Natural killer cell treated with Interleukin-12 subunit alpha and Interleukin-12 subunit beta and Interleukin-15 and Interleukin-18, amount 100 ng/mL, for 72 hours (primary cell): Measurements from ENCODE around the gene PRPSAP1. TPM values are rescaled to one million over a fixed set of nuclear protein-coding genes. Genes with fewer than 3 reads are reported as not detected.
A peak's percentile ranks its signal among the peaks of the same experiment; 100 is the strongest.

Experiments used
- ATAC-seq, 2 donors: fragments of 150-1000 bp; cut with Tn5 transposase in 1 of 2; sonication (Bioruptor Pico), chemical (Tn5 transposase) in 1 of 2; 2 replicates each; pipeline ENCODE4 v1.10.0; 2021
- DNase-seq: peaks from one replicate; pipeline ENCODE4 v3.0.0; 2022; ENCODE audit warnings: low spot score
- H3K27ac Mint-ChIP-seq, 2 donors: 1 replicate in 1 of 2; 2 replicates in 1 of 2; pipeline ENCODE4 v1.8.0; 2022; ENCODE audit warnings: mixed read lengths in 2 of 2, mild to moderate bottlenecking in 1 of 2, moderate library complexity in 1 of 2
- H3K27me3 Mint-ChIP-seq, 2 donors: 1 replicate in 1 of 2; 2 replicates in 1 of 2; pipeline ENCODE4 v1.8.0; 2022; ENCODE audit warnings: mixed read lengths in 2 of 2
- H3K36me3 Mint-ChIP-seq: one replicate; pipeline ENCODE4 v1.8.0; 2022; ENCODE audit warnings: mixed read lengths
- H3K4me1 Mint-ChIP-seq, 2 donors: 1 replicate in 1 of 2; 2 replicates in 1 of 2; pipeline ENCODE4 v1.8.0; 2022; ENCODE audit warnings: low read depth in 2 of 2, mixed read lengths in 2 of 2, mild to moderate bottlenecking in 1 of 2
- H3K4me3 Mint-ChIP-seq: one replicate; pipeline ENCODE4 v1.8.0; 2022; ENCODE audit warnings: mixed read lengths
- H3K9me3 Mint-ChIP-seq: 2 replicates; pipeline ENCODE4 v1.8.0; 2022; ENCODE audit warnings: mixed read lengths
- total RNA-seq, 2 donors: library from RNA; stranded (reverse); gene quantifications; one replicate each; pipeline ENCODE4 v1.2.3, GENCODE V29; 2022

Gene PRPSAP1
- total RNA-seq, 2 donors from 2014 or later = 45.0 to 57.4 TPM

GRCh38 chr17:76278268-76278908 lies 75.3 kb downstream of the PRPSAP1 start:
- Mint-ChIP-seq H3K9me3 (no peaks in the 10 kb centered on the region), H3K36me3 (no peaks in the 10 kb centered on the region), H3K4me1 (peaks cover 10 to 40% of the 10 kb centered on the region in 2 donors), H3K27me3 (no peaks in the 10 kb centered on the region), H3K4me3 (no peak overlapping the region), H3K27ac (peak overlapping the region in 1 of 2 donors; percentile 47)
- no peak for ATAC-seq
- DNase-seq = no peak

- Mint-ChIP-seq H3K27me3 (no peaks in the 10 kb centered on the region), H3K9me3 (no peaks in the 10 kb centered on the region), H3K4me1 (peaks cover 10 to 40% of the 10 kb centered on the region in 2 donors), H3K36me3 (no peaks in the 10 kb centered on the region), H3K4me3 (no peak overlapping the region), H3K27ac (peak overlapping the region; percentile 19 to 73)
- DNase-seq = no peak
- no peak for ATAC-seq
Observed at GRCh38 chr17:76277300-76278267, 76.1 kb downstream of the PRPSAP1 start.

GRCh38 chr17:76276461-76277299 lies 77.0 kb downstream of the PRPSAP1 start:
- no peaks in the 10 kb centered on the region for H3K36me3 Mint-ChIP-seq
- no peak overlapping the region for H3K4me3 Mint-ChIP-seq
- peak overlapping the region; percentile 19 to 73 for H3K27ac Mint-ChIP-seq
- H3K9me3 Mint-ChIP-seq = no peaks in the 10 kb centered on the region
- H3K27me3 Mint-ChIP-seq = no peaks in the 10 kb centered on the region
- H3K4me1 Mint-ChIP-seq = peaks cover 10 to 43% of the 10 kb centered on the region in 2 donors
- ATAC-seq (no peak), DNase-seq (no peak)

GRCh38 chr17:76276069-76276431 lies 77.7 kb downstream of the PRPSAP1 start:
- H3K4me3 Mint-ChIP-seq = no peak overlapping the region

GRCh38 chr17:76275382-76276068 lies 78.2 kb downstream of the PRPSAP1 start:
- no peak for ATAC-seq
- no peaks in the 10 kb centered on the region for H3K36me3 Mint-ChIP-seq
- no peaks in the 10 kb centered on the region for H3K9me3 Mint-ChIP-seq
- H3K4me1 Mint-ChIP-seq = peaks cover 16 to 50% of the 10 kb centered on the region in 2 donors
- H3K27me3 Mint-ChIP-seq = no peaks in the 10 kb centered on the region
- no peak overlapping the region for H3K4me3 Mint-ChIP-seq
- H3K27ac Mint-ChIP-seq = peak overlapping the region; percentile 78 to 85
- DNase-seq = no peak

More at GRCh38 chr17:76276069-76276431, 77.7 kb downstream of the PRPSAP1 start:
- no peaks in the 10 kb centered on the region for H3K9me3 Mint-ChIP-seq
- no peaks in the 10 kb centered on the region for H3K36me3 Mint-ChIP-seq
- no peak for DNase-seq
- peaks cover 13 to 46% of the 10 kb centered on the region in 2 donors for H3K4me1 Mint-ChIP-seq
- peak overlapping the region; percentile 19 to 73 for H3K27ac Mint-ChIP-seq
- no peak for ATAC-seq
- H3K27me3 Mint-ChIP-seq = no peaks in the 10 kb centered on the region

GRCh38 chr17:76274112-76274956 lies 79.4 kb downstream of the PRPSAP1 start:
- Mint-ChIP-seq H3K27ac (peak overlapping the region; percentile 78 to 85), H3K4me1 (peaks cover 24 to 48% of the 10 kb centered on the region in 2 donors), H3K27me3 (no peaks in the 10 kb centered on the region), H3K4me3 (no peak overlapping the region), H3K9me3 (no peaks in the 10 kb centered on the region), H3K36me3 (no peaks in the 10 kb centered on the region)
- DNase-seq (no peak), ATAC-seq (no peak)

GRCh38 chr17:76273445-76274111 lies 80.1 kb downstream of the PRPSAP1 start:
- H3K9me3 Mint-ChIP-seq = no peaks in the 10 kb centered on the region
- H3K36me3 Mint-ChIP-seq = no peaks in the 10 kb centered on the region
- peak overlapping the region; percentile 78 to 85 for H3K27ac Mint-ChIP-seq
- H3K4me3 Mint-ChIP-seq = peak overlapping the region; percentile 70
- H3K27me3 Mint-ChIP-seq = no peaks in the 10 kb centered on the region
- ATAC-seq (no peak), DNase-seq (no peak)
- peaks cover 30 to 48% of the 10 kb centered on the region in 2 donors for H3K4me1 Mint-ChIP-seq

- peak overlapping the region; percentile 78 to 85 for H3K27ac Mint-ChIP-seq
- peaks cover 4% of the 10 kb centered on the region for H3K36me3 Mint-ChIP-seq
- H3K4me1 Mint-ChIP-seq = peaks cover 35 to 53% of the 10 kb centered on the region in 2 donors
- no peaks in the 10 kb centered on the region for H3K27me3 Mint-ChIP-seq
- H3K4me3 Mint-ChIP-seq = peak overlapping the region; percentile 70
- ATAC-seq = peak; percentile 7 to 29
- no peak for DNase-seq
- no peaks in the 10 kb centered on the region for H3K9me3 Mint-ChIP-seq
Observed at GRCh38 chr17:76272541-76273444, 80.9 kb downstream of the PRPSAP1 start.

- H3K36me3 Mint-ChIP-seq = peaks cover 7% of the 10 kb centered on the region
- peaks cover 33 to 50% of the 10 kb centered on the region in 2 donors for H3K4me1 Mint-ChIP-seq
- peak; percentile 75 to 80 for ATAC-seq
Observed at GRCh38 chr17:76271669-76272540, 81.8 kb downstream of the PRPSAP1 start.

GRCh38 chr17:76270770-76271668 lies 82.7 kb downstream of the PRPSAP1 start:
- H3K36me3 Mint-ChIP-seq = peaks cover 7% of the 10 kb centered on the region
- no peaks in the 10 kb centered on the region for H3K27me3 Mint-ChIP-seq
- H3K9me3 Mint-ChIP-seq = no peaks in the 10 kb centered on the region
- peak overlapping the region; percentile 62 for H3K4me3 Mint-ChIP-seq
- no peak for ATAC-seq
- H3K4me1 Mint-ChIP-seq = peaks cover 33 to 42% of the 10 kb centered on the region in 2 donors
- DNase-seq = no peak
- H3K27ac Mint-ChIP-seq = peak overlapping the region; percentile 78 to 85

More at GRCh38 chr17:76271669-76272540, 81.8 kb downstream of the PRPSAP1 start:
- no peaks in the 10 kb centered on the region for H3K27me3 Mint-ChIP-seq
- peak overlapping the region; percentile 78 to 85 for H3K27ac Mint-ChIP-seq
- H3K9me3 Mint-ChIP-seq = no peaks in the 10 kb centered on the region
- H3K4me3 Mint-ChIP-seq = peak overlapping the region; percentile 70
- DNase-seq = peak; percentile 89
